ENCODE results near the gene DNAJB11.

DNAJB11 gene

DNA sequence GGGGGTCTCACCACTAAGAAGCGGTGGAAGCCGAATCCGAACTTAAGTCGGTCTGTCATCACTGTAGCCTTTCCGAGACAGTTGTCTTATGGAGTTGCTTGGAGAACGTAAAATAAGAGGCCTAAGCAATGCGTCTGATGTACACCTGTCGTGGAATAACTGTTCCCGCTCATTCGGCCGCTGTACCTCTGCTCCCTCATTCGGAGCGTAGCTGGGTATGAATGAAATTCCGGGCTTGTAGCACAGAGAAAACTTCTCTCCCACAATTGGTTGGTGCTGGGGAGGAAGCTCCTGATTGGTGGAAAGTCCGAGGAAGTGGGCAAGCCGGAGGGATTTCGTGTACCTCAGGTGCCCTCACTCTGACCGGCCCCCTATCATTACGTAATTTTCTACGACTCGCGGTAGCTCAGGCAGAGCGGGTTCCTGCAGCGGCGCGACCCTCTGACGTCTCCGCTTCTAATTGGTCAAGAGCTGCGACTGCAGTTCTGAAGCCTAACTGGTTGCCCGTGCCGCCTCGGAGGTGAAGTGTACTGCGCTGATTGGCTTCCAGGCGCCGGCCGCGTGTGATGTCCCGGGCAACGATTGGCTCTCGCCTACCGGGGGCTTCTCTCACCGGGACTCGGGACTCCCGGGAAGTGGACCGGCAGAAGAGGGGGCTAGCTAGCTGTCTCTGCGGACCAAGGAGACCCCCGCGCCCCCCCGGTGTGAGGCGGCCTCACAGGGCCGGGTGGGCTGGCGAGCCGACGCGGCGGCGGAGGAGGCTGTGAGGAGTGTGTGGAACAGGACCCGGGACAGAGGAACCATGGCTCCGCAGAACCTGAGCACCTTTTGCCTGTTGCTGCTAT is at the start of gene DNAJB11:
Gene DNAJB11 (plus strand): TSS at position 625 of the 845 bp plus-strand sequence. CDS start 178 bp downstream, at position 803.
- no peaks in the 10 kb centered on the region for H3K9me3 Mint-ChIP-seq
- peak; percentile 97 for DNase-seq
- peaks cover 14% of the 10 kb centered on the region for H3K36me3 Mint-ChIP-seq (ENCODE audit: low read depth)
- TF ChIP-seq, protein P1, sequence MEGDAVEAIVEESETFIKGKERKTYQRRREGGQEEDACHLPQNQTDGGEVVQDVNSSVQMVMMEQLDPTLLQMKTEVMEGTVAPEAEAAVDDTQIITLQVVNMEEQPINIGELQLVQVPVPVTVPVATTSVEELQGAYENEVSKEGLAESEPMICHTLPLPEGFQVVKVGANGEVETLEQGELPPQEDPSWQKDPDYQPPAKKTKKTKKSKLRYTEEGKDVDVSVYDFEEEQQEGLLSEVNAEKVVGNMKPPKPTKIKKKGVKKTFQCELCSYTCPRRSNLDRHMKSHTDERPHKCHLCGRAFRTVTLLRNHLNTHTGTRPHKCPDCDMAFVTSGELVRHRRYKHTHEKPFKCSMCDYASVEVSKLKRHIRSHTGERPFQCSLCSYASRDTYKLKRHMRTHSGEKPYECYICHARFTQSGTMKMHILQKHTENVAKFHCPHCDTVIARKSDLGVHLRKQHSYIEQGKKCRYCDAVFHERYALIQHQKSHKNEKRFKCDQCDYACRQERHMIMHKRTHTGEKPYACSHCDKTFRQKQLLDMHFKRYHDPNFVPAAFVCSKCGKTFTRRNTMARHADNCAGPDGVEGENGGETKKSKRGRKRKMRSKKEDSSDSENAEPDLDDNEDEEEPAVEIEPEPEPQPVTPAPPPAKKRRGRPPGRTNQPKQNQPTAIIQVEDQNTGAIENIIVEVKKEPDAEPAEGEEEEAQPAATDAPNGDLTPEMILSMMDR (IDR thresholded peaks at IDR 0.05): no peak
- H3K27me3 Mint-ChIP-seq (ENCODE audit: low read depth, poor library complexity): no peaks in the 10 kb centered on the region
- H3K27ac Mint-ChIP-seq: peak within 1 kb of the TSS; percentile 99
- peak within 1 kb of the TSS; percentile 99 for H3K4me3 Mint-ChIP-seq
- H3K4me1 Mint-ChIP-seq: peaks cover 47% of the 10 kb centered on the region

DNA sequence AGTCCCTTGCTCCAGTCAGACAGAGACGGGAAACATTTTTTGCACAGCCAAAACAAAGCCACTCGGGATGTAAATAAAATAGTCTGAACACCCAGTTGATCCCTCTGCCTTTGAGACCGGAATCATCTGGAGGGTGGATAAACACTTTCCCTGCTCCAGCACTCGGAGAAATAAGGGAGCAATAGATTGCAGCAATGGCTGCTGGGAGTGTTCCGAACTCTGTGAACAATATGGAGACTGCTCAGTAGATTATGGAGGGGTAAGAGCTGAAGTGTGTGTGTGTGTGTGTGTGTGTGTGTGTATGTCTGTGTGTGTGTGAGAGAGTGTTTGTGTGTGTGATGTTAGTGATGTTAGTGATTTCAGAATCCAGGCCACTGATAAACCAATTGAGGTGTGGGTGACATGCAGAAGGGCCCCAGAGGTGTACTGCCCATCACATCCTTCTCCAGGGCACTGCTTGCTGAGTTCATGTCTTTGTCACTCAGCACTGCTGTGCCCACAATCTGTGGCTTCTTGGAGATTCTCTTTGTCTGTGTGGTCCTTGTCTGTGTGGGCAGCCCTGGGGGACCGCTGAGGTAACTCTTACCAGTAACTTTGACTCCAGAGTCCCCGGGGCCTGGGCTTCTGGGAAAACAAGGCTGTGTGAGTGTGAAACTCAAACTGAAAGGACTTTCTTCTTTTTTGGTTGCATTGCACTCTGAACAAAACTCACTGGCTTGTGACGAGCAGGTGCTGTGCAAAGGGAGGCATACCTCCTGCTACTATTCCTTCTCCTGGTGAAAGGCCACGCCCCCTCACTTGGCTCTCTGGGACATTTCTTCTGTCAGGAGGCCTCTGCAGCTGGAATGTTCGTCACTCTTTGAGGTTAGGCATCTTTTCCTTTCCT is 49.3 kb upstream of the DNAJB11 start:
- Mint-ChIP-seq H3K27ac (no peak overlapping the region), H3K9me3 (peaks cover 3% of the 10 kb centered on the region), H3K36me3 (ENCODE audit: low read depth) (no peaks in the 10 kb centered on the region), H3K27me3 (ENCODE audit: low read depth, poor library complexity) (peaks cover 6% of the 10 kb centered on the region), H3K4me3 (no peak overlapping the region), H3K4me1 (peaks cover 59% of the 10 kb centered on the region)
- TF ChIP-seq, protein P1 (IDR thresholded peaks at IDR 0.05): no peak
- DNase-seq: peak; percentile 26

- Mint-ChIP-seq H3K27ac (no peak overlapping the region), H3K4me3 (no peak overlapping the region), H3K4me1 (peaks cover 72% of the 10 kb centered on the region), H3K36me3 (ENCODE audit: low read depth) (peaks cover 5% of the 10 kb centered on the region), H3K9me3 (peaks cover 5% of the 10 kb centered on the region), H3K27me3 (ENCODE audit: low read depth, poor library complexity) (peaks cover 11% of the 10 kb centered on the region)
- TF ChIP-seq, protein P1 (IDR thresholded peaks at IDR 0.05): no peak
- no peak for DNase-seq
These were observed 47.5 kb upstream of the DNAJB11 start for GRCh38 chr3:186523022-186523421.

DNA sequence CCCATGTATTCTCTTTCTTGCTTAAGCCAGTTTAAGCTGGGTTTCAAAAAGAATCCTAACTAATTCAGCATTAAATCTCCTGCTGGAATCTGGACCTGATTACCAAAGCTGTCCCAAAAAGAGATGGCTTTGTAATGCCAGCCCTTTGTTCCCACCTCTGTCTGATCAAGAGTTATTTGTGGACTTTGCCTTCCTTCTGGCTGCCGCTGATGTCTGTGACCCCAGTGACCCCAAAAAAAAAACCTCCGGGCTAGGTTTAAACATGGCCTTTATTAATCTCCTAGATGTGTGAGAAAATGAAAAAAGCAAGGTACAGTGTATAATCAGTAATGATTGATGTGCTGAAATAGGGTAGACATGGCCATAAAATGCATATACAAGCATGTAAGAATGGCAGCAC is 47.1 kb upstream of the DNAJB11 start:
- peaks cover 9% of the 10 kb centered on the region for H3K9me3 Mint-ChIP-seq
- H3K27me3 Mint-ChIP-seq (ENCODE audit: low read depth, poor library complexity): peaks cover 11% of the 10 kb centered on the region
- no peak for DNase-seq
- TF ChIP-seq, protein P1 (IDR thresholded peaks at IDR 0.05): no peak
- no peak overlapping the region for H3K27ac Mint-ChIP-seq
- peaks cover 5% of the 10 kb centered on the region for H3K36me3 Mint-ChIP-seq (ENCODE audit: low read depth)
- no peak overlapping the region for H3K4me3 Mint-ChIP-seq
- peaks cover 72% of the 10 kb centered on the region for H3K4me1 Mint-ChIP-seq

GRCh38 chr3:186524616-186525015 is 45.9 kb upstream of the DNAJB11 start:
- TF ChIP-seq, protein P1 (IDR thresholded peaks at IDR 0.05): no peak
- DNase-seq: no peak
- Mint-ChIP-seq H3K27me3 (ENCODE audit: low read depth, poor library complexity) (peaks cover 7% of the 10 kb centered on the region), H3K27ac (no peak overlapping the region), H3K9me3 (peaks cover 16% of the 10 kb centered on the region), H3K4me1 (peaks cover 75% of the 10 kb centered on the region), H3K36me3 (ENCODE audit: low read depth) (peaks cover 5% of the 10 kb centered on the region), H3K4me3 (no peak overlapping the region)
